Measurements from ENCODE around the gene NOS2.
"Not testable (repeated sequence)": the region's sequence is repeated elsewhere in the genome, so short reads cannot be mapped to it uniquely, and the experiment has no call there.

Gene NOS2

DNA sequence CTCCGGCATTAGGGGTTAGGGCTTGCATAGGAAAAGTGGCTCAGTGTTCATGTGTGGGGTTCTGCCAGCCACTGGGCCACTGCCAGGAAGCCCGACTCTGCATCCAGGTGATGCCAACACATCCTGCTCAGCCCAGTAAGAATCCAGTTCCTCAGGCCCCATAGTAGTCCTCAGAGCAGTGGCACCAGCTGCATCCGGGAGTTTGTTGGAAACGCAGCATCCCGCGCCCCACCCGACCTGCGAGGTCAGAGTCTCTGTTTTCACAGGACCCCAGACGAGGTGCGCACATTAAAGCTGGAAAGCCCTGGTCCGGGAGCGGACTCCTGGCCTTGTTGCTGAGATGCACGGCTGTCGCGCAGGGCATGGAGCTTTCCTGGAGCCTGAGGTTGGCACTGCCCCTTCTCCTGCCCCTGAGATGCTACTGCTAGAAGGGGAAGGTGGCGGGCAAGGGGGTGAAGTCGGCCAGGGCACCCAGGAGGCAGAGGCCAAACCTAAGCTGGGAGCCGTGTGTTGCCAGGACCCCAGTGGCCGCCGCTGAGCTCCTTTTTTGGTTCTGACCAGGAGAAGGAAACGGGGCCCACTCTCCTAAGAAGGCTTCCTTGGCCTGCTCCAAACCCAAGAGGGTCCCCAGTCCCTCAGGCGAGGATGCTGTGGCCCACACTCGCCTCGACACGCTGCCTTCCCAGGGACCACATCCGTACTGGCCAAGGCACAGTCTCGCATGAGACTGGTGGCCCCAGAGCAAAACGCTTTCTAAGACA, 44.4 kb downstream of the NOS2 start:
- no peak for DNase-seq (ENCODE audit: low spot score)

GRCh38 chr17:27754549-27754948, 45.8 kb downstream of the NOS2 start:
- no peak for DNase-seq (ENCODE audit: low spot score)

GRCh38 chr17:27753726-27754125, 46.6 kb downstream of the NOS2 start:
- DNase-seq (ENCODE audit: low spot score), result not testable (repeated sequence)

DNA sequence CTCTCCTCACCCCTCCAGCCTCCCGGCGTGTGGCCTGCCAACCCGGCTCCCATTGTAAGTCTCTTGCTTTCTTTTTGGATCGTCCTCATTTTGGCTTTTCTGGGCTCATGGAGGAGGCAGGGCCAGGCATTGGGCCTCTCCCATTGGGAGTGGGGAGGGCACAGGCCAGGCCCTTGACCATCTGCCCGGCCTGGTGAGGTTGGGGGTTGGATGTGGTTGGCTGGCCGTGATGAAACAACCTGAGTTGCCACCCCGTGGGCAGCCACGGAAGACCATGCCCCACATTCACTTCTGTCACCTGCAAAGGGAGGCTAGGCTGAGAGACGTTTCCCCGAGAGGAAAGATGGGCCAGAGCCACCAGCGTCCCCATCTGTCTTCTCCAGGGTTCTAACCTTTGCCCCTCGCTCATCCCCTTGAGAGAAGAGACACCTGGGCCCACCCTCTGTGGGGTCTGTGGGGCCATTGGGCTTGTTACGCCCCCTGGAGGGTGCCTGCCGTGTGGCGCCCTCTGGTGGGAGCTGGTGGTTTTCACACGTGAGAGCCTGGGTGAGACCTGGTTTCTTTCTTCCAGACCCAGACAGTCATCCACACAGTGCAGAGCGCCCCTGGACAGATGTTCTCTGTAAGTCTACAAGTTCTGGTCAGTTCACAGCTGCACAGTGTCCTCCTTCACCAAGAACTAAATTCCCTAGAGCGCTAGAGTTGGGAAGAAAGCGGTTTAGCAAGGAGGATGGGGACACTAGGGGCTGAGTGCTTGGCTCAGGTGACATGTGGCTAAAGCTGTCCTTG, 47.3 kb downstream of the NOS2 start:
- not testable (repeated sequence) for DNase-seq (ENCODE audit: low spot score)

DNA sequence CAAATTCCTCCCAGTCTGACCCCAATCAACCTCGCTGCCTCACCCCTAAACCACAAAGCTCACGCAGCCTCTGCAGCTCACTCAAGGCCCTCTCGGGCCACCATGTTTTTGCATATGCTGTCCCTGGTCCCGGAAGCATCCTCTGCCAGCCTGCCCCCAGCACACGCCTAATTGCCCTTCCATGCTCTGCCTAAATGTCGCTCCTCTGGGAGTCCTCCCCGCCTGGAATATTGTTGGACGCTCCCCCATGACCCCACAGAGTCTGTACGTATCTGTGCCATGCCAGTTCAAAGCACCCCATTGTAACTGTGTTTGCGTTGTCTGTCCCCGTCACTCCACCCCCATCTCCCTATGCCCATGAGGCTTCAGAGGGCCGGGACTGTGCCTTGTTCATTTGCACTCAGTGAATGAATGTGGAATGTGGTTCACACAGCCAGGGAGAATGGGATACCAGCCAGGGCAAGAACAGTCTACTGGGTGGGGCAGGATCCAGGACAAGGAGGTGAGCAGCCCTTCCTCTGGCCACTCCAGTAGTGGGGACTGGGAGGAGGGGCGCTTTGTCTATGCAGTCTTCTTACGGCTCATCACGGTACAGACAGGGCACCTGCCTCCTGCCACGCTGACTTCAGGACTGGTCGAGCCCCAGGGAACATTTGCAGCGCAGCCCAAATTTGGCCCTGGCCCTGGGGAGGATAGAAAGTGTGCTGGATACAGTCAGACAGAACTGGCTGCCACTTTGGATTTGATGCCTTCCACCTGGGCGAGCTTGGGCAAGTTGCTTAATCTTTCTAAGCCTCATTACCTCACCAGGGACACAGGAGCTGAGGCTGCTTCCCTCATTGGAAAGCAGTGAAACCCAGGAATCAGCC, 48.5 kb downstream of the NOS2 start:
- DNase-seq (ENCODE audit: low spot score), result no peak

DNA sequence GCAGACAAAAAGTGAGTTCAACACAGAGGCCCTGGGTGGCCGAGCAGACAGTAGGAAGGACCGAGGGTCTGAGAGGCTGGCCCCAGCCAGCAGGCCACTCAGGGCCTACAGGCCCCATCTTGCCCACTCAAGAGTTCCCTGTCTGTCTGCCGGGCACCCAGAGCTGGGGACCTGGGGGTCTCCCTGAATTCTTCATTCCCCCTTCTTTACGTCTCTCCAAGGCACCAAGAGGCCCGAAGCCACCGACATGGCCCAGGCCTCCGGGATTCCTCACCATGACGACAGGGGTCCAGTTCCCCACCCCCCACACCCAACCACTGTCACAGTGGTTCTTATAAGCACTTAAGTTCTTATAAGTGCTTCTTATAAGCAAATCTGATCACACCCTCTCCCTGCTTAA, 49.2 kb downstream of the NOS2 start:
- no peak for DNase-seq (ENCODE audit: low spot score)

- not testable (repeated sequence) for DNase-seq (ENCODE audit: low spot score)
Observed at GRCh38 chr17:27749562-27750150, 50.7 kb downstream of the NOS2 start.

DNA sequence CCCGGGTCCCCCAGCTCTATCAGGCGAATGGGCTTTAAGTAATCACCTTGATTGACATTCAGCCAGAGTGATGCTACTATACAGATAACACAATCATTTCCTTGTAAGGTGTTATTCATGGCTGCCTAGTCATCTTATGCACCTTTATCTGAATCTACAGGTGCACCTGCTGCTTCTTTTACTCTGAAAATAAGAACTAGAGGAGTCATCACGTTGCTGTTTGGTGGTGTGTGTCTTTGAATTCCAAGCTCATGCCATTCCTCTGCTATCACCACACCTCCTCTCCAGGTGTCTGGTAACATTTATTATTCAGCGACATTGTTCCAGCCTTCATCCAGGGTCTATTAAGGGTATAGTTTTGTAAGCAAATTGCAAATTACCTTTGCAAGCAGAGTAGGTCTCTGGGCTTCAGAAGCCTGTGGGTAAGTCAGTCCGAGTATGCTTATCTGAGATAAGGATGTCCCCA, 51.9 kb downstream of the NOS2 start:
- DNase-seq (ENCODE audit: low spot score), result no peak

- peak; percentile 22 for DNase-seq (ENCODE audit: low spot score)
Observed at GRCh38 chr17:27747462-27748359, 52.6 kb downstream of the NOS2 start.

- DNase-seq (ENCODE audit: low spot score), result no peak
Observed at GRCh38 chr17:27746881-27747280, 53.4 kb downstream of the NOS2 start.

- not testable (repeated sequence) for DNase-seq (ENCODE audit: low spot score)
Observed at GRCh38 chr17:27746320-27746719, 54.0 kb downstream of the NOS2 start.

DNA sequence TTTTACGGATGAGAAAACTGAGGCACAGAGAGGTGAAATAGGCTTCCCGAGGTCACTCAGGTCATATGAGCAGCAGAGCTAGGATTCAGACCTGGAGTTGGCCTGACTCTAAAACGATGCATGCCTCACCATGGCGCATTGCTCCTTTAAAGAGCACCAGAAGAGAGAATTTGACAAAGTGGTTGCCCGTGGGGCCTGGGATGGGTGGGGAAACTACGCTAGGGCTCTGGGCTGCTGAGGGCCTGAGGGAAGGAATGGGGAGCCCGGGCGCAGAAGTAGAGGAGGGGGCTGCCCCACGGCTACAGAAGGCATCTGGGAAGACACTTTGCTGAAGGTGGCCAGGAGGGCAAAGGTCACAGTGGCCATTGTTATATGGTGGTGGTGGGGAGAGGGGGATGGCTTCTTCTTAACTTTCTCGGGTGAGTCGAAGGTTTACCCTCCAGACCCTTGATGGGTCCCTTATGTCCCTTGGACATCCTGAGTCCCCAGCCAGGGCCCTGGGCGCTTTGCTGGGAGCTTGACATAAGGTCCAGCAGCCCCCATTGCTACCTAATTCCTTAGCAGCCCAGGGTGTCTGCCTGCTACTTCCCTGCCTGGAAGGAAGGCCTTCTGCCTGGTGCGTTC, 55.0 kb downstream of the NOS2 start:
- DNase-seq (ENCODE audit: low spot score), result not testable (repeated sequence)

- no peak for DNase-seq (ENCODE audit: low spot score)
Observed at GRCh38 chr17:27743281-27743885, 56.9 kb downstream of the NOS2 start.

DNA sequence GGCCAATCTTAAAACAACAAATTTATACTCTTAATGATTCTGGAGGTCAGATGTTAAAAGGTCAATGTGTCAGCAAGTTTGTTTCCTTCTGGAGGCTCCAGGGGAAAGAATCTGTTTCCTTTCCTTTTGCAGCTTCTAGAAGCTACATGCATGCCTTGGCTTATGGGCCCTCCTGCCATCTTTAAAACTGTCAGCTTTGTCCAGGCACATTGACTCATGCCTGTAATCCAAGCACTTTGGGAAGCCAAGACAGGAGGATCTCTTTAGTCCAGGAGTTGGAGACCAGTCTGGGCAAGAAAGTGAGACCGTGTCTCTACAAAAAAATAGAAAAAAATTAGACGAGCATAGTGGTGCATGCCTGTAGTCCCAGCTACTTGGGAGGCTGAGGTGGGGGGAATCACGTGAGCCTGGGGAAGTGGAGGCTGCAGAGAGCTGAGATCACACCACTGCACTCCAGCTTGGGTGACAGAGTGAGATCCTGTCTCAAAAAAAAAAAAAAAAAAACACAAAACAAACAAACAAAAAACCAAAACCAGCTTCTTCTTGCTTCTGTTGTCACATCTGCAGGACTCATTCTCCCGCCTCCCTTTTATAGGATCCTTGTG, 58.3 kb downstream of the NOS2 start:
- no peak for DNase-seq (ENCODE audit: low spot score)

DNA sequence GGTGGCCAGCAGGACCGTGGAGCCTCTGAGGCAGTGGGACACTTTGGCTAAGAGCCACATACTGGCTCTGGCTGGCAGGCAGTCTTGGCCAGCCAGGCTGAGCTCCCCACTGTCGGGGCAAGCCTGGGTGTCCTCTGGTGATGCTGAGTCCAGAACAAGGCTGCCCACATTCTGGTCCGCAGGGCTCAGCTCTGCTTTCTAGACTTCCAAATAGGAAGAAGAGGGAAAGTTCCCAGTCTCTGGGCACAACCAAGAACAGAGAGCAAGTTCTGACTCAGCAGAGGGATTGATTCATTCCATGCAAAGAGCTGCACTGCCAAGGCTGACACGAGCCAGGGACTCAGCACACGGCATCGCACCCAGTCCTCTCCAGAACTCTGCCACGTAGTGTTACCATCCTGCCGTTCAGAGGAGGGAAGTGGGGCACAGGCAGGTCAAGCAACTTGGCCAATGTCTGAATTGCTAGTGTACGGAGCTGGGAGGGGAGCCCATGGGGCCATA, 58.9 kb downstream of the NOS2 start:
- DNase-seq (ENCODE audit: low spot score), result no peak

DNA sequence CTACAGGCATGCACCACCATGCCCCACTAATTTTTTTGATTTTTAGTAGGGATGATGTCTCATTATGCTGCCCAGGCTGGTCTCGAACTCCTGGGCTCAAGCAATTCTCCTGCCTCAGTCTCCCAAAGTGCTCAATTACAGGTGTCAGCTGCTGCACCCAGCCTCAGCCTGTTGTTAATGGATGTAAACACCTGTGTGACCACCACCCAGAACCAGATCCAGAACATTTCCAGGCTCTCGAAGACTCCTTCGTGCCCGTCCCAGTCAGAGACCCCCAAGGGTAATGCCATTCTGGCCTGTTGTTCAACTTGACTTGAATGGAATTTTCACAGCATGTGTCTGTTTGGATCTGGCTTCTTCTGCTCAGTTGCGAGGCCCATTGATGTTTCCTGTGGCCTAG, 59.8 kb downstream of the NOS2 start:
- DNase-seq (ENCODE audit: low spot score), result not testable (repeated sequence)

DNA sequence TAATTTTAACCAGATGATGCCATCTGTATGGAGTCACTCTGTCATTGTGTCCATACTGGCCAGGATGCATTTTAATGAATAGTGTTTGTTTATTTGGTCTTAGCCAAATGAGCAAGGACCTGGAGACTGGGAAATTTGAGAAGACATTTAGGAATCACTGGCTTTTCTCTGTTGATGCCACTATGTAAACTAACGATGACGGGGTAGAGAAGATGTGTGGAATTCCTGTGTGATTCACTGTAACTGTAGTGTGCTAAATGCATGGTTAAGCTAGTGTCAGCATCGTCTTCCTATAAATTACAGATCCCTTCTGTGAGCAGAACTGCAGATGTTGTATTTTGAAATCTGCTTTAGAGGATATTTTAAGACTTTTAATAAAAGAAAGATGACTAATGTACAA, 66.6 kb downstream of the NOS2 start:
- DNase-seq (ENCODE audit: low spot score), result no peak

DNA sequence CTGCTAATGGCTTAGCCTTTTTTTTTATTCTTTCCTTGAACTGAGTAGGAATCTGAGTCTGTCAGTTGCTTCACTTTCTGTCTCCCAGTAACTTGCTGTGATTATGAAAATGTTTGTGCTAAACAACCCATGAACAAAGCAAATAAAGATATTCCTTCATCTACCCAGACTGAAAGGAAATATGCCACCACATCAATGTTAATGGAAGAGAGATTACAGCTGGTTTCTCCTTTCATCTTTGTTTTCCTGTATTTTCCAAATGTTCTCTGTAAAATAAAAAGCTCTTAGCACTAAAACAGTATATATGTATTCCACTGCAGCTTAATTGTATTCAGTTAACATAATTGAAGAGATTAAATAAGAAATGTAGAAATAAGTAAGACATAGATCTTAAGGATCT, 67.6 kb downstream of the NOS2 start:
- DNase-seq (ENCODE audit: low spot score), result not testable (repeated sequence)

DNA sequence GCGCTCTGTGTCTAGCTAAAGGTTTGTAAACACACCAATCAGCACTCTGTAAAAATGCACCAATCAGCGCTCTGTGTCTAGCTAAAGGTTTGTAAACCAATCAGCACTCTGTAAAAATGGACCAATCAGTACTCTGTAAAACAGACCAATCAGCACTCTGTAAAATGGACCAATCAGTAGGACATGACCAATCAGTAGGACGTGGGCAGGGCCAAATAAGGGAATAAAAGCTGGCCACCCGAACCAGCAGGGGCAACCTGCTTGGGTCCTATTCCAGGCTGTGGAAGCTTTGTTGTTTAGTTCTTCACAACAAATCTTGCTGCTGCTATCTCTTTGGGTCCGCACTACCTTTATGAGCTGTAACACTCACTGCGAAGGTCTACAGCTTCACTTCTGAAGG, 74.3 kb downstream of the NOS2 start:
- DNase-seq (ENCODE audit: low spot score), result peak; percentile 37

All from NAMALWA (cell line).